Measurements from ENCODE around the gene STRN4.

DNA sequence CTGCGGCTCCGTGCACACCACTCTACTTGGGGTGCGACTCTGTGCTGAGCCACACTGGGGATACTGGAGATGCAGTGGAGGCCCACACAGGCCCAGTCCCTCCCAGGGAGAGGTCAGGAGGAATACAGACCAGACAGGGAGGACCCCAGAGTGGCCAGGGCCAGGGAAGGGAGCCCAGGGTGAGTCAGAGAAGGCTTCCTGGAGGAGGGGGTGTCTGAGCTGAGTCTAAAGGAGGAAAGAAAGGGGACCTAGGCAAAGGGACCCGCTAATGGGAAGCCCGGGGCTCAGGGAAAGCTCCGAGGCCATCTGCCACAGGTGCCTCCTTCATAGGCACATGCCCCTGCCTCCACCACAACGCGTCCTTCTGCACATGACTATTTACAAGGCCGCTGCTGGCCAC is 16.1 kb downstream of the STRN4 start:
- TF ChIP-seq POLR2A (IDR thresholded peaks at IDR 0.05; ENCODE audit: low read depth, low read length) = no peak
- no peak for TF ChIP-seq POLR2AphosphoS5 (IDR thresholded peaks at IDR 0.05; ENCODE audit: low read depth, low read length)
- no peak for TF ChIP-seq TAF1 (IDR thresholded peaks at IDR 0.05; ENCODE audit: low read depth, low read length)
- no peak for TF ChIP-seq SPI1 (IDR thresholded peaks at IDR 0.05; ENCODE audit: low read depth, low read length)
- TF ChIP-seq POU2F2 (IDR thresholded peaks at IDR 0.05; ENCODE audit: low read depth, low read length) = no peak

All from GM12891 (cell line).